ENCODE data around the gene LRRK2.

GRCh38 chr12:40292788-40293429, 68.1 kb downstream of the LRRK2 start:
- TF ChIP-seq CTCF (IDR thresholded peaks at IDR 0.05; ENCODE audit: low read depth, low read length) (no peak), EZH2phosphoT487 (IDR thresholded peaks at IDR 0.05; ENCODE audit: low read depth) (no peak)
